Progenitor cell of endocrine pancreas (in vitro differentiated cells): ENCODE data around the gene UFC1. TPM values are rescaled to one million over a fixed set of nuclear protein-coding genes. Genes with fewer than 3 reads are reported as not detected.

ENCODE experiments used
- DNase-seq: peaks from one replicate; pipeline ENCODE4 v3.0.0; 2021; ENCODE audit warnings: low spot score; ENCODE audit not compliant: unreplicated experiment
- H3K27ac Mint-ChIP-seq: 2 replicates; pipeline ENCODE4 v1.8.0; 2021; ENCODE audit warnings: mild to moderate bottlenecking, moderate library complexity, mixed read lengths
- H3K27me3 Mint-ChIP-seq: 2 replicates; pipeline ENCODE4 v1.8.0; 2021; ENCODE audit warnings: mixed read lengths
- H3K36me3 Mint-ChIP-seq: 2 replicates; pipeline ENCODE4 v1.8.0; 2022; ENCODE audit warnings: mixed read lengths; ENCODE audit not compliant: insufficient read depth
- H3K4me1 Mint-ChIP-seq: 2 replicates; pipeline ENCODE4 v1.8.0; 2021; ENCODE audit warnings: low read depth, mixed read lengths
- H3K4me3 Mint-ChIP-seq: 2 replicates; pipeline ENCODE4 v1.8.0; 2021; ENCODE audit warnings: low read depth, mild to moderate bottlenecking, moderate library complexity, mixed read lengths
- H3K9me3 Mint-ChIP-seq: 2 replicates; pipeline ENCODE4 v1.8.0; 2021; ENCODE audit warnings: low read depth, mixed read lengths
- CTCF ChIP-seq: fragments of 200-600 bp; sonication (generic); IDR thresholded peaks from one replicate; pipeline ENCODE4 v1.5.0; 2021; ENCODE audit warnings: antibody characterized with exemption, mild to moderate bottlenecking; ENCODE audit not compliant: unreplicated experiment
- total RNA-seq: library from RNA; stranded (reverse); gene quantifications from 2 replicates; pipeline ENCODE4 v1.2.1, GENCODE V29; 2021

UFC1 gene
- total RNA-seq, 1 donor from 2014 or later = 139 TPM

DNA sequence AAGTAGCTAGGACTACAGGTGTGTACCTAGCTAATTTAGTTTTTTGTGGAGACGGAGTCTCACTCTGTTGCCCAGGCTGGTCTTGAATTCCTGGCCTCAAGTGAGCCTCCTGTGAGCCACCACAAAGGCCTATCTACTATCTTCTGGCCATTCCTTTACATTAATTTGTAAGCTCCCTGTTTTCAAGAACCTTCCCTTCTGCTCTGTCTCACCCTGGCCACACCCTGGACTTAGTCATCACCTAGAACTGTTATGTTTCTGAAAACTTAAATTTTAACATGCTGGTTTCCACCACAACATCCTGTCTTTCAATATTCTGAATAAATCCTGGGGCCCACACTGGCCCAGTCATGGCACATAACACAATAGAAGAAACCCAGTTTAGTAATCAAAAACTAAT lies 28.4 kb downstream of the UFC1 start:
- DNase-seq = no peak
- H3K9me3 Mint-ChIP-seq = no peaks in the 10 kb centered on the region
- no peak overlapping the region for H3K27ac Mint-ChIP-seq
- peaks cover 4% of the 10 kb centered on the region for H3K27me3 Mint-ChIP-seq
- peaks cover 8% of the 10 kb centered on the region for H3K4me1 Mint-ChIP-seq
- TF ChIP-seq CTCF = no peak
- H3K4me3 Mint-ChIP-seq = no peak overlapping the region
- no peaks in the 10 kb centered on the region for H3K36me3 Mint-ChIP-seq

GRCh38 chr1:161185282-161185682 lies 31.5 kb downstream of the UFC1 start:
- Mint-ChIP-seq H3K4me3 (no peak overlapping the region), H3K9me3 (no peaks in the 10 kb centered on the region), H3K4me1 (no peaks in the 10 kb centered on the region), H3K36me3 (no peaks in the 10 kb centered on the region), H3K27me3 (peaks cover 4% of the 10 kb centered on the region), H3K27ac (no peak overlapping the region)
- DNase-seq = no peak
- TF ChIP-seq CTCF = no peak

DNA sequence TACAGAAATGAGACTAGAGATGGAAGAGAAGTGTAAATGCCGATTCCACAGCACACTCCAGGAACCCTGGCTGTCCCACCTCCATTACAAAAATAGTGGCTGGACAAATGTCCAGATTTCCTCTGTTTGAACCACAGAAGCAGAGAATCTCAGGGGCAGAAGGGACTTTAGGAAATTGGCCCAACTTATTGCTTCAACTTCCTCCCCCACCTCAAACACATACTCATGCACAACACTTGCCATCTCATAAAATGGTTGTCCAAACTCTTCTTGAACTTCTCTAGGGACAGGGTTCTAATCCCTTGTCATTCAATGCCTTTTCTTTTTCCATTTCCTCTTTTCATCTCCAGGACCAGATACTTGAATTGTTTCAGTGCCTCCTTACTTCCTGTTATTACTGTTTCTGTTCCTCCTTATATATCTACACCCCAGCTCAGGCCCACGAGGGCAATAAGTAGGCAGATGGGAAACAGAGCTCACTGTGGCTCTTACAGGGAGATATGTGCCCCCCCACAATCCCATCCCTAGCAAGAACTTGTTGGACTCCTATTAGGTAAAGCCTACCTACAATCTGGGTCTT lies 32.0 kb downstream of the UFC1 start:
- Mint-ChIP-seq H3K9me3 (no peaks in the 10 kb centered on the region), H3K36me3 (no peaks in the 10 kb centered on the region), H3K4me3 (no peak overlapping the region), H3K27me3 (peaks cover 4% of the 10 kb centered on the region), H3K4me1 (no peaks in the 10 kb centered on the region), H3K27ac (no peak overlapping the region)
- TF ChIP-seq CTCF = no peak
- no peak for DNase-seq

DNA sequence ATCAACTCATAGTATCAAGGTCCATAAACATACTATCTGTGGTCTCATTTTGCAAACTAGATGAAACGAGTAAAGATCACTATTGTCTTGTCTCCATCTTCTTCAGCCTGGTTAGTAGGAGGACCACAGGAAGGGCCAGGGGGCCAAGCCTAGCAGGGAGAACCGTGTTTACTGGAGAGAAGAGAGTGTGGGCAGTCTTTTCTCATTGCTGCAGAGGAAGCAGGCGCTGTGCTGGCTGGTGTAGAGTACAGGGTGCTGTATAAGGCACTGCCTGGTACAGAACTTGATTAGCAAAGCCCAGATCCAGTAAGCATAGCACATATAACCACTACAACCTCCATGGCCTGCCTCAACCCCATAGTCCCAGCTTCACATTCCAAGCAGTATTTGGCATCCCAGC lies 33.5 kb downstream of the UFC1 start:
- no peak for DNase-seq
- Mint-ChIP-seq H3K27me3 (peaks cover 4% of the 10 kb centered on the region), H3K36me3 (no peaks in the 10 kb centered on the region), H3K4me3 (no peak overlapping the region), H3K9me3 (no peaks in the 10 kb centered on the region), H3K27ac (no peak overlapping the region), H3K4me1 (no peaks in the 10 kb centered on the region)
- TF ChIP-seq CTCF = no peak

DNA sequence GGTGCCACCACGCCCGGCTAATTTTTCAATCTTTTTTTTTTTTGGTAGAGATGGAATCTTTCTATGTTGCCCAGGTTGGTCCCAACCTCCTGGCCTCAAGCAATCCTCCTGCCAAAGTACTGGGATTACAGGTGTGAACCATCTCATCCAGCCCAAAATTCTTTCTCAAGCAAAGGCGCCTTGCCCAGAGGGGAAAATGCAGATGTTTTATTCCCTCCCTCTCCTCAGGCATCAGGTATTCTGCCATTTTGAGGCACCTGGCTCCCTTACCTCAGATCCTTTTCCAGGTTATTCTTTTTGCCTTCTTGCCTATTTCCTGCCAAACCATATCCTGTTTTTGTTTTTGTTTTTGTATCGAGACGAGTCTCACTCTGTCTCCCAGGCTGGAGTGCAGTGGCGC lies 34.6 kb downstream of the UFC1 start:
- peaks cover 4% of the 10 kb centered on the region for H3K27me3 Mint-ChIP-seq
- DNase-seq = no peak
- H3K36me3 Mint-ChIP-seq = no peaks in the 10 kb centered on the region
- no peak overlapping the region for H3K4me3 Mint-ChIP-seq
- peaks cover 2% of the 10 kb centered on the region for H3K4me1 Mint-ChIP-seq
- H3K9me3 Mint-ChIP-seq = no peaks in the 10 kb centered on the region
- TF ChIP-seq CTCF = no peak
- H3K27ac Mint-ChIP-seq = no peak overlapping the region
